ENCODE data around the gene QPRT.
"Not testable (repeated sequence)": the region's sequence is repeated elsewhere in the genome, so short reads cannot be mapped to it uniquely, and the experiment has no call there.

Gene QPRT
- total RNA-seq: 10.4 to 74.2 (median 31.4) reads per million in 17 experiments

DNA sequence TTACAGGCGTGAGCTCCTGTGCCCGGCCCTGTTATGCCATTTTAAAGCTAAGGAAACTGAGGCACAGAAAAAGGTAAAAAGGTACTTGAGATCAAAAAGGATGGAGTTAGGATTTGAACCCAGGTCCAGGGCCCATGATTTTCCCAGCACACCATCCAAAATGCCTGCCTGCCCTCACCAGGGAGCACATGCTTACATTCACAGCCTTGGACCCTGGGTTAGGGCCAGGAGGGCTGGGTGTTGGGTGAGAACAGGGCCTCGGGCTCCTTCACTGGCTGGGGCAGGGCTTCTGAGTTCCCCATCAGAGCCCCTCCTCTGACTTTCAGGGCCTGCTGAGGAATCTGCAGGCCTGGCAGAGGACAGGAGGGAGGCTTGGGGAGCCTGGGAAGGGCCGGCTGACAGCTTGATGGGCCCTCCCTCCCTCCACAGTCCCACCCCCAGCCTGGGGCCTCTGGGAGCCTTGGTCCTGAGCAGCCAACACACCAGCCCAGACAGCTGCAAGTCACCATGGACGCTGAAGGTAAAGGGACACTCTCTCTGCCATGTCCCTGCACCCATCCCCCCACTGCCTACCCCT is at the start of gene QPRT:
TSS of gene QPRT (plus strand) at position 490 of the 577 bp plus-strand sequence. CDS start at position 508, 18 bp downstream.
- peak; percentile 45 to 75 (median 64) for DNase-seq

DNA sequence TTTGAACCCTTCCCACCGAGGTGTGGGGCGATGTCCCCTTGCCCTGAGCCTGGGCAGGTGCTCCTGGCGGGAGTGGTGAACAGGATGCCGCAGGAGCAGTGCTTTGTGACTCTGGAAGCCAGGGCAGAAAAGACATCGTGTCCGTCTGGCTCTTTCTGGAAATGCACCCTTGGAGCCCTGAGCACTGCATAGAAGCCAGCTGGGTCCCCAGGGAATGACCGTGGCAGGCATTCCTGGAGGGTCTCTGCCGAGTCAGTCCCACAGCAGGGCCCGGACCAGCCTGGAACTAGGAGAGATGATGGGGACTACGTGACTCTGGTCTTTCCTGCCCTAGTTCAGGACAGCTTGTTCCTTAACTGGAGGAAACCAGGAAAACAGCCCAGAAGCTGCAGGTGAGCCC is 49.7 kb upstream of the QPRT start:
- DNase-seq: not testable (repeated sequence)

GRCh38 chr16:29631658-29632057 is 47.3 kb upstream of the QPRT start:
- DNase-seq: not testable (repeated sequence)

DNA sequence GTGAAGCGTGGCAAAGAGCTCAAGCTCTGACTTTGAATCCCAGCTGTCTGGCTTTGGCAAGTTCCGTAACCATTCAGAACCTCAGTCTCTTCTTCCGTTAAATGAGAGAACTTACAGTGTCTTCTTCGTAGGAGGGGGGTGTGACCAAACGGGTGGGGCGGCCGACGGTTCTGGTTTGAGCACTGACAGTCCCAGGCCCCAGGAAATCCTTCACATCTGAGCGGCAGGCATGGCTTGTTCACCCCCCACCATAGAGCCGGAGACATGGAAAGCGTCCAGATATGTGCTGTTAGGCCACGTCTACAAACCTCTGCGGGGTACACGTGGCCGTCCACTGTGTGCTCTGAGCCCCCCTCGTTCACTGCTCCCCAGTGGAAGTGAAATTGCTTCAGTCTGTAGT is 43.1 kb upstream of the QPRT start:
- DNase-seq: not testable (repeated sequence)

DNA sequence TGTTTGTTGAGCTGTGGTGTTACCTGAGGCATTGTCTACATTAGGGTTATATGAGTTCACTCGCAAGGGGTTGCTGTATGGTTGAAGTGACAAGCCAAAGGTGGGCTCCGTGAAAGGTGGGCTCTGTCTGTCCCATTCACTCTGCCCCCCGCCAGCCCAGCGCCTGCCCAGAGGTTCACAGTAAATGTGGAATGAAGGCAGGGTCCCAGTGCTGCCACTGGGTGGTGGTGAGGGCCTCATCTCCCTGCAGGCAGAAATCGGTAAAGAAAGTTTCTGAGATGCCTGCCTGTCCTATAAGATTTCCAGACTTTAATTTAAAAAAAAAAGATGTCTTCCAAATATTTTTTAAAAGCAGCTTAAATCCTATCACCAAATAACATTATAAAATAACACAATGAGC is 42.6 kb upstream of the QPRT start:
- DNase-seq: not testable (repeated sequence)

DNA sequence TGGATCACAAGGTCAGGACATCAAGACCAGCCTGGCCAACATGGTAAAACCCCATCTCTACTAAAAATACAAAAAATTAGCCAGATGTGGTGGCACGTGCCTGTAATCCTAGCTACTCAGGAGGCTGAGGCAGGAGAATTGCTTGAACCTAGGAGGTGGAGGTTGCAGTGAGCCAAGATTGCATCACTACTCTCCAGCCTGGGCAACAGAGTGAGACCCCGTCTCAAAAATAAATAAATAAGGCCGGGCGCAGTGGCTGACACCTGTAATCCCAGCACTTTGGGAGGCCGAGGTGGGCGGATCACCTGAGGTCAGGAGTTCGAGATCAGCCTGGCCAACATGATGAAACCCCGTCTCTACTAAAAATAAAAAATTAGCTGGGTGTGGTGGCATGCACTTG is 40.2 kb upstream of the QPRT start:
- DNase-seq: not testable (repeated sequence)

GRCh38 chr16:29641561-29641960 is 37.4 kb upstream of the QPRT start:
- DNase-seq: peak in 3 of 4 experiments; percentile 36 to 65 (median 51)

DNA sequence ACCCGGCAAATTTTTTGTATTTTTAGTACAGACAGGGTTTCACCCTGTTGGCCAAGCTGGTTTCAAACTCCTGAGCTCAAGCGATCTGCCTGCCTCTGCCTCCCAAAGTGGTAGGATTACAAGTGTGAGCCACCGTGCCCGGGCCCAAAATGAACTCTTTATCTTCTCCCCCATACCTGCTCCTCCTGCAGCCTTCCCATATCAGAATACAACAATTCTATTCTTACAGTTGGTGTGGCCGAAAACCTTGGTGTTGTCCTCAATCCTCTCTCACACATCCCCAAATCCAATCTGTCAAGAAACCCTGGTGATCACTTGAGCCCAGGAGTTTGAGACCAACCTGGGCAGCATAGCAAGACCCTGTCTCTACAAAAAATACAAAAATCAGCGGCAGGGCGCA is 35.4 kb upstream of the QPRT start:
- no peak for DNase-seq

DNA sequence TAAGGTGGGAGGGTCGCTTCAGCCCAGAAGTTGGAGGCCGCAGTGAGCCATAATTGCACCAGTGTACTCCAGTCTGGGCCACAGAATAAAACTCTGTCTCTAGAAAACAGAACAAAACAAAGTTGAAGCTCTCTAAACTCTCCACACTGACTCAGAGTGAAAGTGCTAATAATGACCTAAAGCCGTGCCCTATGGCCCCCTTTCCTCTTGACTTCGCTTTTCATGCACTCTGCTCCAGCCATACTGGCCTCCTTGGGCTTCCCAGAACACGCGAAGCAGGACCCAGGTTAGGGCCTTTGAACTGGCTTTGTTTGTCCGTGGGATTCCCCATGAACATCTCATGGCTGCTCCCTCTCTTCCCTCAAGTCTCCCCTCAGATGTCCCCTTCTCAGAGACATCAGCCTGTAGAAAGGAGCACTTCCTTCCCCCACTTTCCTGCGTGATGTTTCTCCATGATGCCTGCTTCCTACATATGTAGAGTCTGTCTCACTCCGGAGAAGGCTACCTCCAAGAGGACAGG is 34.6 kb upstream of the QPRT start:
- DNase-seq: peak; percentile 54 to 76 (median 69)

DNA sequence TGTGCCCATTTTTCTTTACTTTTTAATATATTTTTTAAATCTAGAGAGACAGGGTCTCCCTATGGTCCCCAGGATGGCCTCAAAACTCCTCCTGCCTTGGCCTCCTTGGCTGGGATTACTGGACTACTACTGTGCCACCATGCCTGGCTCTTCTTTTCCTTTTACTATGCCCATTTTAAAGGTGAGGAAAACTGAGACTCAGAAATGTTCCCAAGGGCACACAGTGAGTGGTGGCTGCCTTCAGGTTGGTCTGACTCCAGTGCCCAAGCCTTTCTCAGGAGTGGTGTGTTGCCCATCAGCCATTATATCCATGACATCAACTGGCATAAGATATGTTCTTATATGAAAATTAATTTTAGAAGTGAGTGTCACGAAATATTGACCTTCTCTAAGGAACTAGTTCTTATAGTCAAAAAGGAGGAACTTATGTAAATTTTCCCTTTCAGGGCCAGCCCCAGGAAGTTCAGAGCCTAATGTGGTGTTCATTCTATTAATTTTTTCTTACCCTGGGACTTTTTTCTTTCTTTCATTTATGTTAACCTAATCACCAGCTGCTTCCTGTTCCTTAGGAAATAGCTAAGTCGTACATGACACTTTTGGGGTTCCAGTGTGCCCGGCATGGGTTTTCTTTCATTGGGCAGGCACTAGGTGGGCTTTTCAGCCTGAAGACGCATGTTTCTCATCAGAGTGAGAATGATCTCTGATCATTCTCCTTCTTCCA is 33.8 kb upstream of the QPRT start:
- DNase-seq: peak; percentile 62 to 85 (median 74)

GRCh38 chr16:29645694-29646187 is 33.2 kb upstream of the QPRT start:
- peak; percentile 65 to 84 (median 78) for DNase-seq

- no peak for DNase-seq
Measured at GRCh38 chr16:29646947-29647346, 32.0 kb upstream of the QPRT start.

- peak; percentile 67 to 89 (median 84) for DNase-seq
Measured at GRCh38 chr16:29649588-29650494, 29.1 kb upstream of the QPRT start.

GRCh38 chr16:29650771-29651170 is 28.2 kb upstream of the QPRT start:
- DNase-seq: peak in 3 of 4 experiments; percentile 54 to 63 (median 55)

DNA sequence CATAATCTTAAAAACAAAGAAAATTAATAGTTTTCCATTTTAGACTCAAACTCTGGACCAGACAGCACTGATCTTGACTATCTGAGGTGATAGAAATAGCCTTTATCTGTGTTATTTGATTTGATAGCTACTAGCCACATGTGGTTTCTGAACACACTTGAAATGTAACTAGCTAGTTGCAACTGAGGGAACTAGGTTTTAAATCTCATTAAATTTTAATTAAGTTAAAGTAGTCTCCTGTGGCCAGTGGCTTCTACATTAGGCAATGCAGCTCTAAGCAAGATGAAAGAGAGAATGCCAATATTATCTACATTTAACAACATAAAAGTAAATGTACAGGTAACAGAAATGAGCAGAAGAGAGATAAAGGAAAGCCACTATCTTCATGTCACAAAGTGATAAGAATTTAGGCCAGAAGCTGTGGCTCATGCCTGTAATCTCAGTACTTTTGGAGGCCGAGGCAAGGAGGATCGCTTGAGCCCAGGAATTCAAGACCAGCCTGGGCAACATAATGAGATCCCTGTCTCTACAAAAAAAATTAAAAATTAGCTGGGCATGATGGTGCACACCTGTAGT is 27.1 kb upstream of the QPRT start:
- no peak for DNase-seq

GRCh38 chr16:29653471-29653870 is 25.5 kb upstream of the QPRT start:
- peak; percentile 83 to 90 (median 90) for DNase-seq

DNA sequence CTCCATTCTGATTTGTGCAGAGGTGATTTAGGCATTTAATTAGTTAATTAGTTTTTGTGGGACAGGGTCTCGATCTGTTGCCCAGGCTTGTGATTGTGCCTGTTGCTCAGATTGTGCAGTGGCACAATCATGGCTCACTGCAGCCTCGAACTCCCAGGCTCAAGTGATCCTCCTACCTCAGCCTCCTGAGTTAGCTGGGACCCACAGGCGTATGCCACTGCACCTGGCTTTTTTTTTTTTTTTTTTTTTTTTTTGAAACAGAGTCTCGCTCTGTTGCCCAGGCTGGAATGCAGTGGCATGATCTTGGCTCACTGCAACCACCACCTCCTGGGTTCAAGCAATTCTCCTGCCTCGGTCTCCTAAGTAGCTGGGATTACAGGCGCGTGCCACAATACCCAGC is 25.1 kb upstream of the QPRT start:
- not testable (repeated sequence) for DNase-seq

DNA sequence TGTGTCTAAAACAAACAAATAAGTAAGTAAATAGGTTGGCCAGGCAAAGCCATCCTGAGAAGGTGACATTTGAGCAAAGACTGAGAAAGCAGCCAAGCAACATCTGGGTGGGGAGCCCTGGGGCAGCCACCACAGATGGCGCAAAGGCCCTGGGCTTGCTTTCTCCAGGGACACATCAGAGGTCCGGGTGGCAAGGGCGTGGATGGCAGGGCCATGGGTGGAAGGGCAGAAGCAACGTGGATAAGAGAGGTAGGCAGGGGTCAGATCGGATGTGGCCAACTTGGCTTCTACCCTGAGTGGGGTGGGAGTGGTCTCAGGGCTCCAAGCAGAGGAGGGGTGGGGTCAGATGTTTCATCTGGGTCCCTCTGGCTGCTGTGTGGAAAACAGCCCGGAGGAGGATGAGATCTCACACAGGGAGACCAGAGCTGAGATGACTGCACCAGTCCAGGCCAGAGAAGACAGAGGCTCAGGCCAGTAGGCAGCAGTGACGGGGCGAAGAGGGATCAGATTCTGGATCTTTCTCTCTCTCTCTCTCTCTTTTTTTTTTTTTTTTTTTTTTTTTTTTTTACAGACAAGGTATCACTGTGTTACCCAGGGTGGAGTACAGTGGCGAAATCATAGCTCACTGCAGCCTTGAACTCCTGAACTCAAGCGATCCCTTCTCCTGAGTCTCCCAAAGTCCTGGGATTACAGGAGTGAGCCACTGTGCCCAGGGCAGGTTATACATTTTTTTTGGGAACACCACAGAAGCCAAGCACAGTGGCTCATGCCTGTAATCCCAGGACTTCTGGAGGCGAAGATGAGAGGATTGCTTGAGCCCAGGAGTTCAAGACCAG is 22.1 kb upstream of the QPRT start:
- DNase-seq: no peak

- DNase-seq: no peak
Measured at GRCh38 chr16:29658705-29659104, 20.3 kb upstream of the QPRT start.

GRCh38 chr16:29662000-29662728 is 16.8 kb upstream of the QPRT start:
- no peak for DNase-seq

DNA sequence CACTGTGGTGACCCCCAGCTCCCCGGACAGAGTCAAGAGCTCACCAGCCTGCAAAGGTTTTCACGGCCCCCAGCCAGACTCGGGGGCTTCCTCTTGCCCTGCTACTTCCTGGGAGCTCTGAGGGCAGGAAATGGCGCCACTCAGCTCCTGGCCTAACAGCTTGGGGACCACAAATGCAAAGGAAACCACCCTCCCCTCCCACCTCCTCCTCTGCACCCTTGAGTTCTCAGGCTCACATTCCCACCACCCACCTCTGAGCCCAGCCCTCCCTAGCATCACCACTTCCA is 16.3 kb upstream of the QPRT start:
- peak; percentile 57 to 82 (median 74) for DNase-seq

All from suppressor macrophage (primary cell).